Embryonic facial prominence (tissue), 1 donor: ENCODE results near the gene AMER3.

Experiments used
- DNase-seq: peaks from one replicate; pipeline ENCODE4 v3.0.0-alpha.2; 2016; ENCODE audit errors: extremely low spot score

Gene AMER3

DNA sequence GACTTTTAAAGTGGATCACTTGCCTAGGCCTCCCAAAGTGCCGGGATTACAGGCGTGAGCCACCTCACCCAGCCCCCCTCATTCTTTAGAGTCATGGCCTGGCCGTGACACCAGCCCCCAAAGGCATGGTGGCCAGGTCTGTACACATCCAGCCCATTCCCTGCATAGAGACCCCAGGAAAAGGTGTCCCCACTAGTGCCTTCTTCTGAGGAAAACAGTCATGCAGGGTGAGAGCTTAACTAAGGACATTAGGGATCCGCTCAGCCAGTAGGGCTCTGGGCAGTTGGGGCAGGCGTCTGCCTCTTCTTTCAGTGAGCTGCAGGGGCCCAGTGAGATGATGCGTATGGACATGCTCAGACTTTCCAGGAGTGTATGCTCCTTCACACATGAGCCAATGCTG, 5.7 kb upstream of the AMER3 start:
- DNase-seq: no peak

GRCh38 chr2:130754811-130755210, 529 bp upstream of the AMER3 start:
- no peak for DNase-seq

DNA sequence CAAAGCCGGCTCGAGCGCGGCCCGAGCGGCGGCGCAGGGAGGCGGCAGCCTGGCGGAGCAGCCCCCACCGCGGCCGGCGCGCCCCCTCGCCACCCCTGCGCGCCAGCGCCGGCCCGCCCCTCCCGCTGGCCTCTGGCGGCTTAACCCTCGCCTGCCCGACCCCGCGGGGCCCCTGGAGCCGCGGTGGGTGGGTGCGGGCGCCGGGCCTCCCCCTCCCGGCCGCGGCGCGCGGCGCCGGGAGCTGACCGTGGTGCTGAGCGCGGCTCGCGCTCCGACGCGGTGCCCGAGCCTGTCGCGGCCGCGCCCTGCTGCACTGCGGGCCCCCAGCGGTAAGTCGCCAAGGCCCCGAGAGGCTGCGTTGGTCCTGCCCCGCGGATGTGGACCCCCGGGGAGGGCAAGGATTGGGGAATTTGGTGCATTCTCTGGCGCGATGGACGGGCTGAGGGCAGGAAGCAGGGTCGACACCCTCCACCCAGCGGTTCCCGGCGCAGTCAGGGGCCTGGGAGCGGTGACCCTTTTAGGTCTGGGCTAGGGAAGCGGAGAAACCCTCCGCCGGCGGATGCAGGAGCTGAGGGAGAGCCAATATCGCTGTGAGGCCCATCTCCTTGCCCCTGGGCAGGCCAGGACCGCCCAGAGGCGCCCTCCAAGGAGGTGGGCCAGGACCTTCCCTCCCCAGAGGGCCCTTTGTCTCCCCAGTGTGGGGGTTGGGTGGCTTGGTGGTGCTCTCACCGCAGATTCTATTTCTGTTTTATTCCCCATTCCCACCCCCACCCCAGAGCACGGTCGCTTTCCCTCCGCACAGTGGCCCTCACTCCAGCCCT, 923 bp downstream of the AMER3 start:
- DNase-seq: no peak

GRCh38 chr2:130756874-130757668, 1.7 kb downstream of the AMER3 start:
- DNase-seq: no peak

DNA sequence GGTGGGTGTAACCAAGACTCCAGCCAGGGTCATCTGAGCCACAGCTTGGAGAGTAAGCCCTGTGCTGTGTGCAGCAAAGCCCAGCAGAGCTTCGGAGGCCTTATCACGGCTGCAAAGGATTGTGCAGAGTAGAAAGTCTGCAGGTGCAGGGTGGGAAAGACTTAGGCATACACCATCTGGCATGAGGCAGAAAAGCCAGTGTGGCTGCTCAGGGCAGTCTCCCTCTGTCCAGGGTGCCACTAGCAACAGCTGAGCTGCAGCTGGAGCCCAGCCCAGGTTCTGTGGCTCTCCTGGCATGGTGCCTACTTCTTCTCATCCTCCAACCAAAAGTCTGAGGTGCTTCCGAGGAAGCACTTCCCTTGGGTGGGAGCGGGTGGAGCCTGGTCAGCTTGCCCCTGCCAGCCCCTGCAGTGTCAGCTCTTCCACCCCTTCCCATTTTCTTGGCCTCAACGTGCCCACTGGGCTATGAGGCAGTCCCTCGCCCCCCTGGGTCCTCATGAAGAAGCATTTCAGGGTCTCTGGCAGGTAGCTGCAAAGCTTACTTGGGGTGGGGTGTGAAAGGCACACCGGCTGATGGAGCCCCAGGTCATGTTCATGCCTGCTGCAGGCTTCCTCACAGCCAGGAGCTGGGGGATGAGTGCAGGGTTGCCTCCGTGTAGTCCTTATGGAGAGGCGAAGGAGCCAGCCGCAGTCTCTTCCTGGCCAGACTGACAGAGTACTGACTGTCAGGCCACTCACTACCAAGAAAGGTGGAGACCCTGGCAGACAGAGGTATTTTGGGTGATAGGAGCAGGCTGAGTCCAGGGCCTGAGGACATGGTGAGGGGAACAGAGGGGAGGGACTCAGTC, 4.8 kb downstream of the AMER3 start:
- no peak for DNase-seq

GRCh38 chr2:130760754-130761751, 5.7 kb downstream of the AMER3 start:
- no peak for DNase-seq

DNA sequence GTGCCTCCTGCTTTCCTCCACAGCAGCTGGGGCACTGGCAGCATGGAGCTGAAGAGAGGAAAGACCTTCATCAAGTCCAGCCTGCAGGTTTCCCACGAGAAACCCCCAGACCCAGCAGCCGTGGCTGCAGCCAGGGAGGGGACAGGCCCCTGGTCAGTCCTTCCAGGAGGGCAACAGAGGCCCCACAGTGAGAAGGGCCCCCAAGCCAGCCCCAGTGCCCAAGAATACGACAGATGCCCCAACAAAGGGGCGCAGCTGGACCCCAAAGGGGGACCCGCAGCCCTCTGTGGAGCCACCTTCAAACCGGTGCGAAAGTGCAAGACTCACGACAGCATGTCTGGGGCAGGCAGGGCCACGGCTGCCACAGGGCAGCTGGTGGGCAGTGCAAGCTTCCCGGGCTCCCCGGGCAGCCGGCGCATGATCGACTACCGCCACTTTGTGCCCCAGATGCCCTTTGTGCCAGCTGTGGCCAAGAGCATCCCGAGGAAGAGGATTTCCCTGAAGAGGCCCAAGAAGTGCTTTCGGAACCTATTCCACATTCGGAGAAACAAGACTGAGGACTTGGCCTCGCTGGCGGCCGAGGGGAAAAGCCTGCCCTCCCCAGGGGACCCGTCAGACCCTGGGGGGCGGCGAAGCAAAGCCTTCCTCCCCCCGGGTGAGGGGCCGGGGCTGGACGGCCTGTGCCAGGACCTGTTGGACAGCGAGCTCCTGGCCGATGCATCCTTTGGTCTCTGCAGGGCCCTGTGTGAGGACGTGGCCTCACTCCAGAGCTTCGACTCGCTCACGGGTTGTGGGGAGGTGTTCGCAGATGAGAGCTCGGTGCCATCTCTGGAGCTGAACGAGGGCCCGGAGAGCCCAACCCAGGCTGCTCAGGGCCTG, 6.9 kb downstream of the AMER3 start:
- no peak for DNase-seq

GRCh38 chr2:130762910-130763385, 7.6 kb downstream of the AMER3 start:
- DNase-seq: no peak

GRCh38 chr2:130763405-130763804, 8.1 kb downstream of the AMER3 start:
- no peak for DNase-seq

- DNase-seq: no peak
Measured at GRCh38 chr2:130764035-130764820, 8.9 kb downstream of the AMER3 start.

DNA sequence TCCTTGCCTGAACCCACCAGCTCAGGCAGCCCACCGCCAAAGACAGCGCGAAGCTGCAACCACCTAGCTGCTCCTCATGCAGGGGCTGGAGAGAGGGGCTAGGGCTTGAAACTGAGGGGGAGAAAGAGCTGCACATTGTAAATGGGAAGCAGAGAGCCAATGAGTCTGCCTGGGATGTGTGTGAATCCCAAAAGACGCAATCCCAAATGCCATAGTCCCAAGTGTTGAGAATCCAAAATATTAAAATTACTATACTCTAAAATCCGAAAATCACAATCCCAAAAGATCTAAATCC, 9.4 kb downstream of the AMER3 start:
- no peak for DNase-seq

GRCh38 chr2:130765464-130765863, 10.1 kb downstream of the AMER3 start:
- no peak for DNase-seq

DNA sequence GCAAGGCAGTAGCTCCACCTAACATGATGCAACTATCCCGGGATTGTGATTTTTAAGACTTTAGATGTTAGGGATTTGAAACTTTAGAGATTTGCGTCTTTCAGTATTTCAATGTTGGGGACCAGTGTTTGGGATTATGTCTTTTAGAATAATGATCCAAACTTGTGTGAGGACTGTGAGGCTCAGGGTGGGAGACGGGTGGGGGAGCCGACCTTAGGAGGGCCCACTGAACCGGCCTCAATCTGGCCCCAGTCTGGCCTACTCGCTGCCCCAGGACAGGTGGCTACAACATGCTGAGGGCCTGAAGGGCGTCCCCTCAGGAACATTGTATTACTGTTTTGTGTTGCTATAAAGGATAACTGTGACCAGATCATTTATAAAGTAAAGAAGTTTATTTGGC, 10.7 kb downstream of the AMER3 start:
- DNase-seq: no peak

- DNase-seq: no peak
Measured at GRCh38 chr2:130766711-130767407, 11.5 kb downstream of the AMER3 start.

DNA sequence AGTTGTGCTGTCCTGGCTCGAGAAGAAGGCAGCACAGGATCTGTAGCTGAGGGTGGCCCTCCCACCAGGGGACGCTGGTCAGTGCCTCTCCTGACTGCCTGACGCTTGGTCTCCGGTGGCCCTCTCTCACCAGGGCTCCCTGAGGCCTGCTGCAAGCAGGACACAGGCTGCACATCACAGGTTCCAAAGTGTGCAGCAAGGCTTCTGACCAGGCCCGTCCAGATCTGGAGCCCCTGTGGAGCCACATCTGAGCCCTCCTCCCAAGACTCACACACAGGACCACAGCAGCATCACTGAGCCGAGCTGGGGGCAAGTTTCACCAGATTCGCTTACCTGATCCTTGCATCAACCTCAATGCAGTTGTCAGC, 12.1 kb downstream of the AMER3 start:
- no peak for DNase-seq

DNA sequence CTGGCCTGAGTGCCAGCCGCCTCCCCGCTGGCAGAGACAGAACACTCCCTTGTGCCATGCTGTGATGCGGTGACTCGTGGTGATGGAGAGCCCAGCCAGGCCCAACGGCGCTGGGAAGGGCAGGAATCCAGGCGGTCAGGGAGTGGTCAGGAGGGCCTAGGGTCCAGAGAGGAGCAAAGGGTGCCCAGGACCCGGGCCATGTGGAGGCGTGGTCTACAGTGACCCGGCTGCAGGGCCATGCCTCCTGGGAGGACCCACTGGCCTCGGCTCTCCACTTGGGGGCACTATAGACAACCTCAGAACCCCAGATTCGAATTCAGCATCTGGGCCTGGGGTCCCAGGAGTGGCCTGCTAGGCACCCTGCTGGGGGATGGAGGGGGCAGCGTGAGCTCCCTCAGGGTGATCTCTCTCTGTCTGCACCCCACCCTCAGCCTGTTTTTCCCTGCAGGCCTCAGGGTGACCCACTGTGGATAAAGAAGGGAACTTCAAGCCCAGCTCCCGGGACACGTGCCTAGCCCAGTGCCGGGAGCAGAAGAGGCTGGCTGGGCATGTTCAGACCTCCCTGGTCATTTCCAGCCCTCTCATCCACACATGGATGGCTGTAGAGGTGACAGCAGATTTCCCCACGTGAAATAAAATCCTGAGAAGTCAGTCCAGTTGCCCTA, 13.0 kb downstream of the AMER3 start:
- no peak for DNase-seq

DNA sequence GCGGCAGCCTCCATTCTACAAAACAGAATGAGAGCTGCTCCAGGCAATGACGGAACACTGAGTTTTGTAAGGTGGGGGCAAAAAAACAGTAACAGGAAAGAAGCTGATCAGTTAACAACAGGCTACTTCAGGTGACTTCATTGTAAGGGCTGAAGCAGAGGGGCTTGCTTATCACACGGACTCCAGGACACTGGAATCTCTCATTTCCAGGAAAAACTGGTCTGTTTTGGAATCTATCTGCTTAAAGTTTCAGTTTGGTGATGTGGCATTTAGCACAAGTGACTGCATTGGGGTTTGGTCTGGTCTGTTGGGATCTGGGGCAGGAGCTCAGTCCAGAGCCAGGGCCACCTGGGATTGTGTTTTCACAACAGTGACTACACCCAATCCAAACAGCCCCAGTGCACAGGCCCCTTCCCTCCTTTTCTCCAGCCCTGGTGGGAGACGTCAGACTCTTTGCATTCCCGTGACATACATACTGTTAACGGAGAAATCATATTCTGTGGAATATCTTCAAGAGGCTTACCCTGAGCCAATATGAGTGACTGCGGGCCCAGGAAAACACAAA, 14.1 kb downstream of the AMER3 start:
- no peak for DNase-seq

DNA sequence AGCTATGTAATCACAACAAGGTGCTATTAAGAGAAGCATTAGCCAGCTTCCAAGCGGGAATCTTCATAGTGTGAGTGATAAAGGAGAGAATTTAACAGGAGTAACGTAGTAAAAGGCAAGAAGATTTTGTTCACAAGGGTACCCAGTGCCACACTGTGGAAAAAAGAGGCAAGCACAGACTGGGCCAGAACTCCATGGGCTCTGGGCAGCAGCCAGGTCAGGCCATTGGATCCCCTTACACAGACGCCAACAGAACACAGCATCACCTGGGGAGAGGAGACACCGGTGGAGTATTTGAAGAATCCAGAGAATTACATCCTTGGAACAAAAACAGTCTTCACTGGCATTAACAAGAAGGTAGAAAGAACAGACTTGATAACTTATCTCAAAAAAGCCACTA, 21.2 kb downstream of the AMER3 start:
- DNase-seq: no peak
